Panc1 (cell line): ENCODE results near the gene ARL15. TPM values are rescaled to one million over a fixed set of nuclear protein-coding genes. Genes with fewer than 3 reads are reported as not detected.

Experiments
- ATAC-seq: fragments of 200-7000 bp; cut with Tn5 transposase; 2 replicates; pipeline ENCODE4 v1.9.1; 2020; ENCODE audit warnings: mild to moderate bottlenecking, moderate library complexity
- BruUV-seq: library from RNA; stranded (reverse); fragments of 400-500 nt; replicated peaks from 2 replicates; lab custom pipeline; 2021; lab: Mats Ljungman, UMichigan
- CTCF ChIA-PET: fragments of 300-600 bp; sonication (Branson Sonifier 250); formaldehyde crosslinking; loops from one replicate; lab custom pipeline; 2022; ENCODE audit warnings: antibody characterized with exemption; lab: Charles Lee
- POLR2A ChIA-PET: fragments of 300-600 bp; sonication (Branson Sonifier 250); formaldehyde crosslinking; loops from one replicate; lab custom pipeline; 2022; ENCODE audit warnings: antibody characterized with exemption; lab: Charles Lee
- DNase-seq: peaks from one replicate; pipeline ENCODE4 v3.0.0-alpha.2; 2010; ENCODE audit warnings: low read depth, low spot score
- H3K27ac ChIP-seq: 2 replicates; pipeline ENCODE4 v1.5.1; 2011; ENCODE audit warnings: mild to moderate bottlenecking, low read length, inconsistent platforms
- H3K27me3 ChIP-seq: fragments of 200-500 bp; sonication (Bioruptor generic); 2 replicates; pipeline ENCODE4 v1.6.0; 2014; ENCODE audit warnings: low read length, inconsistent platforms; ENCODE audit not compliant: control insufficient read depth, insufficient read depth
- H3K36me3 ChIP-seq: fragments of 200-500 bp; sonication (Bioruptor generic); 2 replicates; pipeline ENCODE4 v1.5.1; 2014; ENCODE audit warnings: inconsistent platforms, mild to moderate bottlenecking, low read length, moderate library complexity; ENCODE audit not compliant: control insufficient read depth, insufficient read depth
- H3K4me1 ChIP-seq: 2 replicates; pipeline ENCODE4 v1.5.1; 2011; ENCODE audit warnings: inconsistent platforms, mild to moderate bottlenecking, low read length, moderate library complexity; ENCODE audit not compliant: control insufficient read depth, insufficient read depth
- H3K4me3 ChIP-seq, 2 experiments: 2 replicates each; pipeline ENCODE4 v1.5.1; 2011 to 2012; ENCODE audit warnings: low read depth in 2 of 2, low read length in 2 of 2, mild to moderate bottlenecking in 2 of 2, inconsistent platforms in 1 of 2, moderate library complexity in 1 of 2
- H3K9me3 ChIP-seq: fragments of 200-500 bp; sonication (Bioruptor generic); 2 replicates; pipeline ENCODE4 v1.5.1; 2014; ENCODE audit warnings: low read depth, mild to moderate bottlenecking, inconsistent platforms, low read length, moderate library complexity; ENCODE audit not compliant: control insufficient read depth, insufficient read depth
- POLR2AphosphoS5 ChIP-seq: IDR thresholded peaks from 2 replicates; pipeline ENCODE4 v1.6.1; 2012; ENCODE audit warnings: mild to moderate bottlenecking, low read depth, low read length, moderate library complexity
- SIN3A ChIP-seq: IDR thresholded peaks from 2 replicates; pipeline ENCODE4 v1.6.1; 2012; ENCODE audit warnings: low read depth, mild to moderate bottlenecking, low read length, moderate library complexity, borderline replicate concordance; ENCODE audit not compliant: insufficient read depth
- TCF7L2 ChIP-seq: IDR thresholded peaks from 2 replicates; pipeline ENCODE4 v1.6.1; 2011; ENCODE audit warnings: mild to moderate bottlenecking, low read depth, low read length, inconsistent platforms
- in situ Hi-C: cut with HindIII; loops from 2 replicates; pipeline ENCODE4 v1.10.0; 2016; ENCODE audit warnings: low sequenced_read_pairs, low pct_unique_long_range_greater_than_20kb
- intact Hi-C: fragments of 100-400 bp; cut with micrococcal nuclease; formaldehyde crosslinking; loops from one replicate; pipeline ENCODE4 v1.10.0; 2022; ENCODE audit not compliant: unreplicated experiment
- total RNA-seq: library from RNA; stranded (reverse); gene quantifications from one replicate; pipeline ENCODE4 v1.2.1, GENCODE V29; 2021; ENCODE audit not compliant: unreplicated experiment
- TF ChIP-seq, protein P1 (sequence below), 2 experiments: IDR thresholded peaks; 2 replicates each; pipeline ENCODE4 v1.6.1; 2011 to 2012; ENCODE audit warnings: low read depth in 2 of 2, control low read depth in 1 of 2, low read length in 1 of 2, mild to moderate bottlenecking in 1 of 2, moderate library complexity in 1 of 2; ENCODE audit not compliant: insufficient read depth in 1 of 2
- TF ChIP-seq, protein P2 (sequence below): fragments of 450-650 bp; IDR thresholded peaks from 2 replicates; pipeline ENCODE4 v1.5.1; 2017; ENCODE audit warnings: mild to moderate bottlenecking

The ARL15 gene
- total RNA-seq, 1 experiment from 2014 or later = 16.5 TPM

DNA sequence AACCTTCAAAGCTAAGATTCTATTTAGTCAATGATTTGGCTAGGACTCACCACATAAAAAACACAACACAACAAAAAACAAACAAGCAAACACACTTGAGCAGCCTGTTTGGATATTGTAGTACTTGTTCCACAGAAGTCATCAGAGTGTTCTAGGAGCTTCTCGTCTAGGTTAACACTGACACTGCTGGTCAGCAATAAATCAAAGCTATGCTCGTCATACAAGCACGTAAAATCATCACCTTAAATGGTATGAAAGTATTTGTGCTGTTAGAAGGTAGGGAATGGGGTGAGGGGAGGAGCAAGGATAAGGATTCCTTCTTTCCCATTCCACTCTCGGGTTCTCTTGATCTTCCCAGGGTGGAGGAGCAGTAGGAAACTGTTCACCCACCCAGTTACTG, 88.0 kb downstream of the ARL15 start:
- intact Hi-C loops = no loop called here
- no peak for ATAC-seq
- BruUV-seq = no TSS peak

DNA sequence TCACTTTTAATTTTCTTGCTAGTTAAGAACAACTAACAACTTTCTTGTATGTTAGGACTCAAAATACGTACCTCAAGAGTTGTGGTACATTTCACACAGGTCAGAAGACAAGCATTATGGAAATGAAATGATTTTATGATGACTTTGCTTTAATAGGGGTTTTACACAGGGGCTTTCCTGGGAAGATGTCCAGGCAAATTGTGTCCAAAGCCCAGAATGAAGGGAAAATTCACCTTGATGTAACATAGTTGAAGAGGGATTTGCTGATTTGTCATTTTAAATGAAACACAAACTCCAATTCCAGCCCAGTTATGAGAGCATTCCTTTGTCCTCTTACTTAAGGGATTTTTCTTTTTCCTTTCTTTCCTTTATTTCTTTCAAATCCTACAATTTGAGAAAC, 89.2 kb downstream of the ARL15 start:
- Histone ChIP-seq H3K4me3 (no peak overlapping the region), H3K36me3 (no peaks in the 10 kb centered on the region), H3K27ac (no peak overlapping the region), H3K27me3 (no peaks in the 10 kb centered on the region), H3K4me1 (no peaks in the 10 kb centered on the region), H3K9me3 (no peaks in the 10 kb centered on the region)
- ChIA-PET POLR2A (no interaction called here), CTCF (no interaction called here)
- intact Hi-C loops (no loop called here), in situ Hi-C loops (no loop called here)
- BruUV-seq = no TSS peak
- TF ChIP-seq POLR2AphosphoS5 (no peak), SIN3A (no peak), TCF7L2 (no peak)
- TF ChIP-seq, protein P1, sequence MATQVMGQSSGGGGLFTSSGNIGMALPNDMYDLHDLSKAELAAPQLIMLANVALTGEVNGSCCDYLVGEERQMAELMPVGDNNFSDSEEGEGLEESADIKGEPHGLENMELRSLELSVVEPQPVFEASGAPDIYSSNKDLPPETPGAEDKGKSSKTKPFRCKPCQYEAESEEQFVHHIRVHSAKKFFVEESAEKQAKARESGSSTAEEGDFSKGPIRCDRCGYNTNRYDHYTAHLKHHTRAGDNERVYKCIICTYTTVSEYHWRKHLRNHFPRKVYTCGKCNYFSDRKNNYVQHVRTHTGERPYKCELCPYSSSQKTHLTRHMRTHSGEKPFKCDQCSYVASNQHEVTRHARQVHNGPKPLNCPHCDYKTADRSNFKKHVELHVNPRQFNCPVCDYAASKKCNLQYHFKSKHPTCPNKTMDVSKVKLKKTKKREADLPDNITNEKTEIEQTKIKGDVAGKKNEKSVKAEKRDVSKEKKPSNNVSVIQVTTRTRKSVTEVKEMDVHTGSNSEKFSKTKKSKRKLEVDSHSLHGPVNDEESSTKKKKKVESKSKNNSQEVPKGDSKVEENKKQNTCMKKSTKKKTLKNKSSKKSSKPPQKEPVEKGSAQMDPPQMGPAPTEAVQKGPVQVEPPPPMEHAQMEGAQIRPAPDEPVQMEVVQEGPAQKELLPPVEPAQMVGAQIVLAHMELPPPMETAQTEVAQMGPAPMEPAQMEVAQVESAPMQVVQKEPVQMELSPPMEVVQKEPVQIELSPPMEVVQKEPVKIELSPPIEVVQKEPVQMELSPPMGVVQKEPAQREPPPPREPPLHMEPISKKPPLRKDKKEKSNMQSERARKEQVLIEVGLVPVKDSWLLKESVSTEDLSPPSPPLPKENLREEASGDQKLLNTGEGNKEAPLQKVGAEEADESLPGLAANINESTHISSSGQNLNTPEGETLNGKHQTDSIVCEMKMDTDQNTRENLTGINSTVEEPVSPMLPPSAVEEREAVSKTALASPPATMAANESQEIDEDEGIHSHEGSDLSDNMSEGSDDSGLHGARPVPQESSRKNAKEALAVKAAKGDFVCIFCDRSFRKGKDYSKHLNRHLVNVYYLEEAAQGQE (IDR thresholded peaks at IDR 0.05; ENCODE audit: insufficient read depth in 1 of 2, low read depth in 2 of 2, low read length in 1 of 2) = no peak
- TF ChIP-seq, protein P2, sequence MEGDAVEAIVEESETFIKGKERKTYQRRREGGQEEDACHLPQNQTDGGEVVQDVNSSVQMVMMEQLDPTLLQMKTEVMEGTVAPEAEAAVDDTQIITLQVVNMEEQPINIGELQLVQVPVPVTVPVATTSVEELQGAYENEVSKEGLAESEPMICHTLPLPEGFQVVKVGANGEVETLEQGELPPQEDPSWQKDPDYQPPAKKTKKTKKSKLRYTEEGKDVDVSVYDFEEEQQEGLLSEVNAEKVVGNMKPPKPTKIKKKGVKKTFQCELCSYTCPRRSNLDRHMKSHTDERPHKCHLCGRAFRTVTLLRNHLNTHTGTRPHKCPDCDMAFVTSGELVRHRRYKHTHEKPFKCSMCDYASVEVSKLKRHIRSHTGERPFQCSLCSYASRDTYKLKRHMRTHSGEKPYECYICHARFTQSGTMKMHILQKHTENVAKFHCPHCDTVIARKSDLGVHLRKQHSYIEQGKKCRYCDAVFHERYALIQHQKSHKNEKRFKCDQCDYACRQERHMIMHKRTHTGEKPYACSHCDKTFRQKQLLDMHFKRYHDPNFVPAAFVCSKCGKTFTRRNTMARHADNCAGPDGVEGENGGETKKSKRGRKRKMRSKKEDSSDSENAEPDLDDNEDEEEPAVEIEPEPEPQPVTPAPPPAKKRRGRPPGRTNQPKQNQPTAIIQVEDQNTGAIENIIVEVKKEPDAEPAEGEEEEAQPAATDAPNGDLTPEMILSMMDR = no peak
- no peak for DNase-seq
- no peak for ATAC-seq

More for the DNA sequence above, 88.0 kb downstream of the ARL15 start:
- H3K4me3 ChIP-seq = no peak overlapping the region
- ChIA-PET CTCF (no interaction called here), POLR2A (no interaction called here)
- H3K9me3 ChIP-seq = no peaks in the 10 kb centered on the region
- TF ChIP-seq, protein P2 = no peak
- TF ChIP-seq TCF7L2 (no peak), SIN3A (no peak), POLR2AphosphoS5 (no peak)
- TF ChIP-seq, protein P1 (IDR thresholded peaks at IDR 0.05; ENCODE audit: insufficient read depth in 1 of 2, low read depth in 2 of 2, low read length in 1 of 2) = no peak
- H3K27ac ChIP-seq = no peak overlapping the region
- H3K36me3 ChIP-seq = no peaks in the 10 kb centered on the region
- in situ Hi-C loops = no loop called here
- H3K4me1 ChIP-seq = no peaks in the 10 kb centered on the region
- no peaks in the 10 kb centered on the region for H3K27me3 ChIP-seq
- no peak for DNase-seq
